Effector memory CD4-positive, alpha-beta T cell (primary cell): ENCODE results near the gene OXNAD1.
A peak's percentile ranks its signal among the peaks of the same experiment; 100 is the strongest.
"Not testable (repeated sequence)": the region's sequence is repeated elsewhere in the genome, so short reads cannot be mapped to it uniquely, and the experiment has no call there.

Source experiments
- DNase-seq, 3 donors: peaks; one replicate each; pipeline ENCODE4 v3.0.0-alpha.2; 2020
- H3K27ac ChIP-seq: 2 replicates; pipeline ENCODE4 v1.7.0; 2013; ENCODE audit warnings: mild to moderate bottlenecking, low read length, moderate library complexity; ENCODE audit not compliant: insufficient read depth, poor library complexity, severe bottlenecking
- H3K27me3 ChIP-seq: replicated peaks from 2 replicates; pipeline ENCODE4 v1.7.0; 2013; ENCODE audit warnings: mild to moderate bottlenecking, low read length; ENCODE audit not compliant: insufficient read depth, control insufficient read depth, poor library complexity, severe bottlenecking
- H3K36me3 ChIP-seq: 2 replicates; pipeline ENCODE4 v1.7.0; 2013; ENCODE audit warnings: mild to moderate bottlenecking, low read length, moderate library complexity; ENCODE audit not compliant: control insufficient read depth, insufficient read depth
- H3K4me1 ChIP-seq: 2 replicates; pipeline ENCODE4 v1.7.0; 2013; ENCODE audit warnings: low read length, mild to moderate bottlenecking; ENCODE audit not compliant: control insufficient read depth, insufficient read depth, poor library complexity, severe bottlenecking
- H3K4me3 ChIP-seq: 2 replicates; pipeline ENCODE4 v1.7.0; 2013; ENCODE audit warnings: low read length, low read depth, mild to moderate bottlenecking; ENCODE audit not compliant: insufficient read depth, poor library complexity, severe bottlenecking
- H3K9me3 ChIP-seq: 2 replicates; pipeline ENCODE4 v1.7.0; 2013; ENCODE audit warnings: mild to moderate bottlenecking, low read length, moderate library complexity; ENCODE audit not compliant: control insufficient read depth

OXNAD1 gene

DNA sequence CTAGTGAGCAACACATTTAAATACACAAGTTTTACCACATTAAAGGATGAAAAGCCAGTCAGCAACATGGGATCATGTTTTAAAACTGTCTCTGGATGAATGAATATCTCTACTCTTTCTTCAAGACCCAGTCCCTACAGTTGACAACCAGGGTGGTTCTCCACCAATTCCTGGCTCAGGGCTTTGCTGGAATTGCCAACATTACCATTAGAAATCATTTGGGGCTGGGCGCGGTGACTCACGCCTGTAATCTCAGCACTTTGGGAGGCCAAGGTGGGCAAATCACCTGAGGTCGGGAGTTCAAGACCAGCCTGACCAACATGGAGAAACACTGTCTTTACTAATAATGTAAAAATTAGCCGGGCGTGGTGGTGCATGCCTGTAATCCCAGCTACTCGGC lies 45.5 kb downstream of the OXNAD1 start:
- H3K9me3 ChIP-seq, DNase-seq, H3K4me3 ChIP-seq, H3K27me3 ChIP-seq: not testable (repeated sequence)
- Histone ChIP-seq H3K4me1 (peaks cover 87% of the 10 kb centered on the region), H3K27ac (peak overlapping the region; percentile 55), H3K36me3 (peaks cover 19% of the 10 kb centered on the region)

GRCh38 chr3:16311960-16312451 lies 47.0 kb downstream of the OXNAD1 start:
- Histone ChIP-seq H3K4me1 (peaks cover 84% of the 10 kb centered on the region), H3K27ac (peak overlapping the region; percentile 66), H3K4me3 (peak overlapping the region; percentile 23), H3K27me3 (no peaks in the 10 kb centered on the region), H3K9me3 (no peaks in the 10 kb centered on the region), H3K36me3 (peaks cover 28% of the 10 kb centered on the region)
- peak; percentile 44 to 60 (median 50) for DNase-seq

DNA sequence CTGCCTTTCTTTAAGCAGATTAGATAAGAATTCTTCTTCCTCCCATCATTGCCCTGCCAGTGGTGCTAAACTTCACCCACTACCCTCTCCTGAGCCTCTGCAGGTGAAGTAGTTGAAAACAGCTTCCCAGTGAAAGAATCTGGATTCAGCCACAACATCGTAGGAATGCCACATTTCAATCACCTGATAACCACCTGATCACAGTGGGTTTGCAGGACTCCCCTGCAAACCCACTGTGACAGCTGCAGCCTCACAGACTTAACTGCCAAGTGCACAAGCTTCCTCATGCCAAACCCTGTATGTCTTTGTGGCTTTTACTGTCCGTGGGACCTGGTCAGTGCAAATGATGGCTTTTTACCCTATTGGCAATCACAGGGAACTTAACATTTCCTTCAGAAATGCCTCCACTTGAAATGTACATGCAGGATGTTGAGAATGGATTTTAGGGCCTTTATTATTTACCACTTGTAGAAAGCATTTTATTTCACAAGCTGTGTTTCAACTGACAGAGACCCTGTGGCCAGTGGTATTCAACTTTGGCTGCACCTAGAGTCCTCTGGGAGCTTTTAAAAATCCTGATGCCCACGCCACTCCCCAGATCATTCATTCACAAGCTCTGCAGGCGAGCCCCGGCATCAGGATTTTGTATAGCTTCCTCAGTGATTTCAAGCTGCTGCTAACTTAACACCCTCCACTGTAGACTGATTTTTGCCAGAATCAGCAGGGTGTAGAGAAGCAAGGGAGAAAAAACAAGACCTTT lies 49.1 kb downstream of the OXNAD1 start:
- Histone ChIP-seq H3K9me3 (no peaks in the 10 kb centered on the region), H3K4me3 (no peak overlapping the region), H3K36me3 (peaks cover 35% of the 10 kb centered on the region), H3K27me3 (no peaks in the 10 kb centered on the region), H3K27ac (peak overlapping the region; percentile 24), H3K4me1 (peaks cover 85% of the 10 kb centered on the region)
- DNase-seq: no peak

- H3K27me3 ChIP-seq: no peaks in the 10 kb centered on the region
- DNase-seq: no peak
- H3K9me3 ChIP-seq: no peaks in the 10 kb centered on the region
- H3K4me1 ChIP-seq: peaks cover 77% of the 10 kb centered on the region
- no peak overlapping the region for H3K27ac ChIP-seq
- peaks cover 48% of the 10 kb centered on the region for H3K36me3 ChIP-seq
- H3K4me3 ChIP-seq: no peak overlapping the region
Observed at GRCh38 chr3:16315623-16316022, 50.6 kb downstream of the OXNAD1 start.

- DNase-seq: no peak
- H3K4me3 ChIP-seq: no peak overlapping the region
- H3K27me3 ChIP-seq: no peaks in the 10 kb centered on the region
- no peaks in the 10 kb centered on the region for H3K9me3 ChIP-seq
- peaks cover 74% of the 10 kb centered on the region for H3K4me1 ChIP-seq
- H3K36me3 ChIP-seq: peaks cover 56% of the 10 kb centered on the region
- H3K27ac ChIP-seq: no peak overlapping the region
Observed at GRCh38 chr3:16316396-16316795, 51.4 kb downstream of the OXNAD1 start.

DNA sequence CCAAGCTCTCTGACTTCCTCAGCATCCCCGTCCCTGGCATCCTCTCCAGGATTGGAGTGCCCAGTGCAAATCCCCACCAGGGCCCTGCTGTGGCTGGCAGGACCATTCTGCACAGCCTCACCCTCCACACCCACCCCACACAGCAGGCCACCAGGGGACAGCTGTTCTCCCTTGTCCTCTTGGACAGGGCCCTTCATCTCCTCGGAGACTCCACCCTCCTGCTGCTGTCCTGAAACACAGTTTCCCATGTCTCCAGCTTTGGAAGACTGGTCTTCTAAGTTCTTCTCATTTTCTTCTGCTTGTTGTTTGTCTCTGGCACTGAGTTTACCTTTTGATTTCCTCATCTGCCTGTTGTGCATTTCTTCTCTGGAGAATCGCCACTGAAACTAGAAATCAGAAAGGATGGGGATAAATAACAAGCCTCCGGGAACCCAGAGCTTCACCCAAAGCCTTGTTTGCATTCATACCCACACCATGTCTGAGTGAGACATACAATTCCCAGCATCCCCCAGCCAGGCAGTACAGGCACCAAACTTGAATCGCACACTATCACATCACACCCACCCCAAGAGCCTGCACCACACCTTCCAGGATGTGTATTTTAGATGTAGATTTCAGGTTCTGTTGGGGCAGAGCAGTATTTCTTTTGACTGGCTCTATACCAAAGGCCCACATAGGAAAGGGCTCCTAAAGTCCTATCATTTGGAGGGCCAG lies 52.0 kb downstream of the OXNAD1 start:
- Histone ChIP-seq H3K36me3 (peaks cover 62% of the 10 kb centered on the region), H3K9me3 (no peaks in the 10 kb centered on the region), H3K4me1 (peaks cover 68% of the 10 kb centered on the region), H3K27me3 (no peaks in the 10 kb centered on the region), H3K4me3 (no peak overlapping the region), H3K27ac (no peak overlapping the region)
- DNase-seq: no peak

- no peak for DNase-seq
- H3K27me3 ChIP-seq: no peaks in the 10 kb centered on the region
- no peaks in the 10 kb centered on the region for H3K9me3 ChIP-seq
- H3K36me3 ChIP-seq: peaks cover 67% of the 10 kb centered on the region
- H3K4me1 ChIP-seq: peaks cover 62% of the 10 kb centered on the region
- H3K4me3 ChIP-seq: no peak overlapping the region
- no peak overlapping the region for H3K27ac ChIP-seq
Observed at GRCh38 chr3:16317561-16317945, 52.5 kb downstream of the OXNAD1 start.

DNA sequence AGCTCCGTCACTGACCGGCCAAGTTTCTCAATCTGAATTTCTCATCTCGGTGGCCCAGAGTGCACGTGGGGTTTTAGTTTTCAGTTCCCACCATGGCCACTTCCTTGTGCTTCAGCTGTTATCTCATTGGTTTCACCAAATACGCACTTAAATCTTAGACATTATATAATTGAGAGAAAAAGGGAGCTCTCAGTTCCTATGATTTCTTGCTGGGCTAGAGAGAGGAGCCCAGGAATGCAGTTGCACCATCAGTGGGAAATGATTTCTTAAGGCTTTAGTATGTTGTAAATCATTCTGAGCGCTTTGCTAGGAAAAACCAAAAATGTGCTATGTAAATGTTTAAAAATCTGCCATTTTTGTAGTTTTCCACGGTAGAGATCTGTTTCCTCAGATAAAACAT lies 53.2 kb downstream of the OXNAD1 start:
- Histone ChIP-seq H3K36me3 (peaks cover 73% of the 10 kb centered on the region), H3K4me1 (peaks cover 57% of the 10 kb centered on the region), H3K9me3 (no peaks in the 10 kb centered on the region), H3K4me3 (no peak overlapping the region), H3K27ac (no peak overlapping the region), H3K27me3 (no peaks in the 10 kb centered on the region)
- no peak for DNase-seq

GRCh38 chr3:16319307-16319706 lies 54.3 kb downstream of the OXNAD1 start:
- H3K36me3 ChIP-seq: peaks cover 72% of the 10 kb centered on the region
- no peaks in the 10 kb centered on the region for H3K27me3 ChIP-seq
- H3K4me3 ChIP-seq: no peak overlapping the region
- peaks cover 45% of the 10 kb centered on the region for H3K4me1 ChIP-seq
- H3K27ac ChIP-seq: peak overlapping the region; percentile 50
- H3K9me3 ChIP-seq: no peaks in the 10 kb centered on the region
- peak; percentile 65 to 74 (median 68) for DNase-seq

GRCh38 chr3:16319723-16320122 lies 54.7 kb downstream of the OXNAD1 start:
- H3K27me3 ChIP-seq: no peaks in the 10 kb centered on the region
- H3K4me1 ChIP-seq: peaks cover 41% of the 10 kb centered on the region
- peak overlapping the region; percentile 18 for H3K27ac ChIP-seq
- no peak overlapping the region for H3K4me3 ChIP-seq
- no peak for DNase-seq
- peaks cover 71% of the 10 kb centered on the region for H3K36me3 ChIP-seq
- H3K9me3 ChIP-seq: no peaks in the 10 kb centered on the region
